SK-N-SH (cell line): ENCODE measurements around the gene ACADL. TPM values are rescaled to one million over a fixed set of nuclear protein-coding genes. Genes with fewer than 3 reads are reported as not detected.

Experiments
- CTCF ChIA-PET: fragments of 300-600, 350-600 bp; formaldehyde crosslinking; extraction: SDS; loops from one replicate; lab custom pipeline; 2021; lab: Yijun Ruan, JAX
- POLR2A ChIA-PET: fragments of 350-600 bp; sonication (Branson Sonifier 250); formaldehyde crosslinking; extraction: SDS; loops from one replicate; lab custom pipeline; 2020; ENCODE audit warnings: antibody characterized with exemption, inconsistent platforms; lab: Yijun Ruan, JAX
- DNase-seq: peaks from one replicate; pipeline ENCODE4 v3.0.0; 2012
- H2AFZ ChIP-seq: fragments of 200-600 bp; sonication (generic); 2 replicates; pipeline ENCODE4 v1.8.1; 2016; ENCODE audit warnings: antibody characterized with exemption, mild to moderate bottlenecking, low read depth
- H3F3A ChIP-seq: fragments of 200-600 bp; sonication (generic); replicated peaks from 2 replicates; pipeline ENCODE3; 2016; ENCODE audit warnings: antibody characterized with exemption, mild to moderate bottlenecking; ENCODE audit not compliant: insufficient read depth
- H3K27ac ChIP-seq, 2 experiments: fragments of 200-500 bp in 1 of 2; fragments of 200-600 bp in 1 of 2; sonication (Bioruptor generic) in 1 of 2; sonication (generic), shearing (Covaris generic) in 1 of 2; 2 replicates each; pipeline versions ENCODE4 v1.5.1 to v1.6.1; 2014 to 2016; ENCODE audit warnings: low read depth in 2 of 2, inconsistent platforms in 1 of 2, low read length in 1 of 2, mild to moderate bottlenecking in 1 of 2, mixed read lengths in 1 of 2
- H3K27me3 ChIP-seq: fragments of 200-600 bp; sonication (generic), shearing (Covaris generic); 2 replicates; pipeline ENCODE4 v1.6.1; 2016; ENCODE audit warnings: mixed run types; ENCODE audit not compliant: insufficient read depth
- H3K36me3 ChIP-seq, 2 experiments: fragments of 200-500 bp in 1 of 2; fragments of 200-600 bp in 1 of 2; sonication (Bioruptor generic) in 1 of 2; sonication (generic) in 1 of 2; replicated peaks in 1 of 2; 2 replicates each; pipeline versions ENCODE3 to v1.5.1; 2014 to 2016; ENCODE audit warnings: low read length in 1 of 2, mild to moderate bottlenecking in 1 of 2; ENCODE audit not compliant: insufficient read depth in 2 of 2, control insufficient read depth in 1 of 2
- H3K4me1 ChIP-seq, 2 experiments: fragments of 200-500 bp in 1 of 2; fragments of 200-600 bp in 1 of 2; sonication (Bioruptor generic) in 1 of 2; sonication (generic), shearing (Covaris generic) in 1 of 2; 2 replicates each; pipeline versions ENCODE4 v1.5.1 to v1.6.1; 2014 to 2016; ENCODE audit warnings: low read depth in 1 of 2, low read length in 1 of 2, mixed run types in 1 of 2; ENCODE audit not compliant: insufficient read depth in 2 of 2, control insufficient read depth in 1 of 2
- H3K4me2 ChIP-seq: fragments of 200-600 bp; sonication (generic), shearing (Covaris generic); 2 replicates; pipeline ENCODE4 v1.6.1; 2017; ENCODE audit warnings: mixed run types
- H3K4me3 ChIP-seq, 2 experiments: fragments of 200-500 bp in 1 of 2; fragments of 200-600 bp in 1 of 2; sonication (Bioruptor generic) in 1 of 2; sonication (generic), shearing (Covaris generic) in 1 of 2; 2 replicates each; pipeline versions ENCODE4 v1.5.1 to v1.8.1; 2014 to 2016; ENCODE audit warnings: low read depth in 2 of 2, inconsistent platforms in 1 of 2, low read length in 1 of 2, mild to moderate bottlenecking in 1 of 2, mixed read lengths in 1 of 2, moderate library complexity in 1 of 2
- H3K79me2 ChIP-seq: fragments of 200-600 bp; sonication (generic); 2 replicates; pipeline ENCODE4 v1.8.1; 2017; ENCODE audit warnings: mild to moderate bottlenecking; ENCODE audit not compliant: insufficient read depth
- H3K9ac ChIP-seq: fragments of 200-600 bp; sonication (generic); 2 replicates; pipeline ENCODE4 v1.6.1; 2017; ENCODE audit warnings: mixed run types
- H3K9me2 ChIP-seq: fragments of 200-600 bp; sonication (generic); 2 replicates; pipeline ENCODE4 v1.6.1; 2017; ENCODE audit warnings: mixed run types
- H3K9me3 ChIP-seq: fragments of 200-600 bp; sonication (generic); 2 replicates; pipeline ENCODE4 v1.6.1; 2017; ENCODE audit warnings: mixed run types, mild to moderate bottlenecking, moderate library complexity
- H4K20me1 ChIP-seq: fragments of 200-600 bp; sonication (generic); 2 replicates; pipeline ENCODE4 v1.6.1; 2017; ENCODE audit warnings: mild to moderate bottlenecking, mixed run types; ENCODE audit not compliant: insufficient read depth
- ELF1 ChIP-seq: IDR thresholded peaks from 2 replicates; pipeline ENCODE4 v1.4.0; 2012
- EP300 ChIP-seq, 2 experiments: IDR thresholded peaks; 2 replicates each; pipeline versions ENCODE4 v1.4.0 to v1.6.1; 2012; ENCODE audit warnings: borderline replicate concordance in 1 of 2, low read depth in 1 of 2, low read length in 1 of 2
- FOSL2 ChIP-seq: IDR thresholded peaks from 2 replicates; pipeline ENCODE4 v1.4.0; 2012; ENCODE audit warnings: low read depth, mild to moderate bottlenecking, moderate library complexity, borderline replicate concordance
- GABPA ChIP-seq: IDR thresholded peaks from 2 replicates; pipeline ENCODE4 v1.4.0; 2012; ENCODE audit warnings: low read depth, mild to moderate bottlenecking
- GATA2 ChIP-seq: sonication (generic); formaldehyde crosslinking; IDR thresholded peaks from 2 replicates; pipeline ENCODE4 v1.5.0; 2020; ENCODE audit warnings: mild to moderate bottlenecking, missing genetic modification reagents
- JUND ChIP-seq: IDR thresholded peaks from 2 replicates; pipeline ENCODE4 v1.4.0; 2012
- MEF2A ChIP-seq: IDR thresholded peaks from 2 replicates; pipeline ENCODE4 v1.4.0; 2012; ENCODE audit warnings: low read depth, borderline replicate concordance
- NFIC ChIP-seq: IDR thresholded peaks from 2 replicates; pipeline ENCODE4 v1.4.0; 2012; ENCODE audit warnings: borderline replicate concordance
- RCOR1 ChIP-seq: fragments of 150-350 bp; IDR thresholded peaks from 2 replicates; pipeline ENCODE4 v1.6.1; 2017; ENCODE audit warnings: antibody characterized with exemption, low read length
- RFX5 ChIP-seq: IDR thresholded peaks from 2 replicates; pipeline ENCODE4 v1.6.1; 2012; ENCODE audit warnings: mild to moderate bottlenecking, improper control_type of control experiment, low read length
- RXRA ChIP-seq: IDR thresholded peaks from 2 replicates; pipeline ENCODE4 v1.4.0; 2012; ENCODE audit warnings: low read depth, mild to moderate bottlenecking, borderline replicate concordance
- TAF1 ChIP-seq: IDR thresholded peaks from 2 replicates; pipeline ENCODE4 v1.6.1; 2012; ENCODE audit warnings: low read depth, mild to moderate bottlenecking, low read length, moderate library complexity, borderline replicate concordance
- TCF12 ChIP-seq: IDR thresholded peaks from 2 replicates; pipeline ENCODE4 v1.4.0; 2012
- TEAD4 ChIP-seq: IDR thresholded peaks from 2 replicates; pipeline ENCODE4 v1.4.0; 2012; ENCODE audit warnings: mild to moderate bottlenecking, borderline replicate concordance; ENCODE audit not compliant: insufficient read depth
- USF2 ChIP-seq: fragments of 150-350 bp; IDR thresholded peaks from 2 replicates; pipeline ENCODE4 v1.6.1; 2017; ENCODE audit warnings: antibody characterized with exemption, low read length, low read depth, borderline replicate concordance
- YY1 ChIP-seq: IDR thresholded peaks from 2 replicates; pipeline ENCODE4 v1.4.0; 2012; ENCODE audit warnings: low read depth, mild to moderate bottlenecking
- ZBTB33 ChIP-seq: IDR thresholded peaks from 2 replicates; pipeline ENCODE4 v1.4.0; 2012; ENCODE audit warnings: low read depth, borderline replicate concordance
- WGBS: methylation state at CpG from one replicate; pipeline ENCODE4 v1.1.6; 2017; ENCODE audit warnings: low lambda C conversion rate; 5-methylcytosine and 5-hydroxymethylcytosine counted together
- polyA plus RNA-seq, 3 experiments: library from polyadenylated mRNA; depleted of rRNA; stranded (reverse); fragments of >200 nt; gene quantifications; 2 replicates each; pipeline ENCODE4 v1.2.3, GENCODE V29; 2012
- TF ChIP-seq, protein P1 (sequence below): fragments of 150-350 bp; IDR thresholded peaks from 2 replicates; pipeline ENCODE4 v1.6.1; 2016; ENCODE audit warnings: mild to moderate bottlenecking, low read depth, low read length
- TF ChIP-seq, protein P2 (sequence below): IDR thresholded peaks from 2 replicates; pipeline ENCODE4 v1.4.0; 2012; ENCODE audit warnings: low read depth, borderline replicate concordance

The ACADL gene
- polyA plus RNA-seq, 1 of the 3 experiments (the other 2 are of a cell fraction), result not detected

- no peak for DNase-seq
- H2AFZ ChIP-seq, result no peak overlapping the region
- no peak overlapping the region for H3K4me2 ChIP-seq
- no peaks in the 10 kb centered on the region for H3K27me3 ChIP-seq
- no peaks in the 10 kb centered on the region for H3K9me2 ChIP-seq
- TF ChIP-seq, protein P1, sequence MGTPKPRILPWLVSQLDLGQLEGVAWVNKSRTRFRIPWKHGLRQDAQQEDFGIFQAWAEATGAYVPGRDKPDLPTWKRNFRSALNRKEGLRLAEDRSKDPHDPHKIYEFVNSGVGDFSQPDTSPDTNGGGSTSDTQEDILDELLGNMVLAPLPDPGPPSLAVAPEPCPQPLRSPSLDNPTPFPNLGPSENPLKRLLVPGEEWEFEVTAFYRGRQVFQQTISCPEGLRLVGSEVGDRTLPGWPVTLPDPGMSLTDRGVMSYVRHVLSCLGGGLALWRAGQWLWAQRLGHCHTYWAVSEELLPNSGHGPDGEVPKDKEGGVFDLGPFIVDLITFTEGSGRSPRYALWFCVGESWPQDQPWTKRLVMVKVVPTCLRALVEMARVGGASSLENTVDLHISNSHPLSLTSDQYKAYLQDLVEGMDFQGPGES, result no peak
- TF ChIP-seq JUND (no peak), MEF2A (no peak), RXRA (no peak), NFIC (no peak), ZBTB33 (no peak), RCOR1 (no peak), FOSL2 (no peak), TEAD4 (no peak), YY1 (no peak), ELF1 (no peak), GABPA (no peak), USF2 (no peak), TCF12 (no peak), GATA2 (CRISPR knock-in tag) (no peak), EP300 (IDR thresholded peaks at IDR 0.05; ENCODE audit: borderline replicate concordance in 1 of 2, low read depth in 1 of 2, low read length in 1 of 2) (no peak), RFX5 (no peak), TAF1 (no peak)
- TF ChIP-seq, protein P2, sequence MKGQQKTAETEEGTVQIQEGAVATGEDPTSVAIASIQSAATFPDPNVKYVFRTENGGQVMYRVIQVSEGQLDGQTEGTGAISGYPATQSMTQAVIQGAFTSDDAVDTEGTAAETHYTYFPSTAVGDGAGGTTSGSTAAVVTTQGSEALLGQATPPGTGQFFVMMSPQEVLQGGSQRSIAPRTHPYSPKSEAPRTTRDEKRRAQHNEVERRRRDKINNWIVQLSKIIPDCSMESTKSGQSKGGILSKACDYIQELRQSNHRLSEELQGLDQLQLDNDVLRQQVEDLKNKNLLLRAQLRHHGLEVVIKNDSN, result no peak
- CTCF ChIA-PET, result interaction anchor here (1.0 to 2.0 kb wide), 3 partner anchors 8 to 217 kb away, joined by 3 to 9 read pairs (median 4); no protein-coding TSS in a partner anchor
- H3K4me1 ChIP-seq, result peaks cover 0 to 3% of the 10 kb centered on the region in 2 experiments; a peak in 2 of 4 replicates
- POLR2A ChIA-PET, result no interaction called here
- H4K20me1 ChIP-seq, result no peaks in the 10 kb centered on the region
- no peak overlapping the region for H3K27ac ChIP-seq
- no peak overlapping the region for H3K9ac ChIP-seq
- no peak overlapping the region for H3K4me3 ChIP-seq
- WGBS, result 28% methylated on average over 1 of the region's 1 CpG
- no peaks in the 10 kb centered on the region for H3K36me3 ChIP-seq
- no peaks in the 10 kb centered on the region for H3K9me3 ChIP-seq
- H3K79me2 ChIP-seq, result no peaks in the 10 kb centered on the region
- no peaks in the 10 kb centered on the region for H3F3A ChIP-seq
Observed at GRCh38 chr2:210203147-210203546, 22.1 kb downstream of the ACADL start.
